NCI-H2196 (cell line): ENCODE data around the gene FANCE.

Experiments used
- DNase-seq: peaks from one replicate; lab custom pipeline; 2025; ENCODE audit not compliant: unreplicated experiment; lab: John Stamatoyannopoulos, UW

The FANCE gene

DNA sequence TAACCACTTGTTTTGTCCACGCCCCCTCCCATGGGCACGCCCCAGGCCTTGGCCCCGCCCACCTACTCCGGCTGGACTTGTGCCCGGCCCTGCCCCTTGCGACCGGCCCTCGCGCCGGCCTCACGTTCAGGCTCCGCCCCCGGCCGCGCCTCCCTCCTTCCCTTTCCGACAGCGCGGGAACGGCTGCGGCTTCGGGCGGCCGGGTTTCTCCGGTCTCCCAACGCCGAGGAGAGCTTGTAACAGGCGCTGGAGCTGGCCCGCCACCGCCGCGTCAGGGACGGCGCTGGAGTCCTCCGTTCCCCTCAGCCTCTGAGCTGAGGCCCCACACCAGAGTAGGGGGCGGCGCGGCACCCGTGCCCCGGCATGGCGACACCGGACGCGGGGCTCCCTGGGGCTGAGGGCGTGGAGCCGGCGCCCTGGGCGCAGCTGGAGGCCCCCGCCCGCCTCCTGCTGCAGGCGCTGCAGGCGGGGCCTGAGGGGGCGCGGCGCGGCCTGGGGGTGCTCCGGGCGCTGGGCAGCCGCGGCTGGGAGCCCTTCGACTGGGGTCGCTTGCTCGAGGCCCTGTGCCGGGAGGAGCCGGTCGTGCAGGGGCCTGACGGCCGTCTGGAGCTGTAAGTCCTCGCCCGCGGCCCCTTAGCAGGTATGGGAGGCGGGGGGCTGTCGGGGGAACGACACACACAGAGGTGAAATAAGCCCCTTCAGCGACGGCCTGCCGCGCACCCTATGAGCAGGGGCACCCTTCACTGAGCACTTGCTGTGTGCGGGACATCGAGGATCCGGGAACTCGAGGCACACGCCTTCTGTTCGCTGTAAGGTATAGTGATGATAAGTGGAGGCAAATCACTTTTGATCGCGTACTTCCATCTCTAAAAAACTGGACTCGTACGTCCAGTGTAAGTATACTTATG lies at the start of gene FANCE:
TSS of gene FANCE (plus strand) at position 156 of the 908 bp plus-strand sequence. CDS start at position 364, 208 bp downstream.
- peak; percentile 93 for DNase-seq

DNA sequence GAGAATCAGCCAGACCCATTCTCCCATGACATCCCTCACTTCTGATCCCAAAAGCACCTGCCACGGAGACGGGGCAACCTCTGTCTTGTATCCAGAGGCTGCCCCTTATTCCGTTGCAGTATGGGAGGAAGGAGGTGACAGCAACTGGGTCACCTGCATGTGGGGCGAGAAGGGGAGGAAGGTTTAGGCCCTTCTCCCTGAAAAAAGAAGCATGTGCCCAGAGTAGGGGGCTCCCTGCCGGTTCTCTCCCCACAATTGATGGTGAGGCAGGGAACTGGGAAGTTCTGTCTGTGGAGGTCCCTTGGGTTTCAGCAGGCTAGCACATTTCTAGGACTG lies 49.3 kb upstream of the FANCE start:
- DNase-seq = no peak

- DNase-seq = no peak
Observed at GRCh38 chr6:35403544-35404442, 48.3 kb upstream of the FANCE start.

DNA sequence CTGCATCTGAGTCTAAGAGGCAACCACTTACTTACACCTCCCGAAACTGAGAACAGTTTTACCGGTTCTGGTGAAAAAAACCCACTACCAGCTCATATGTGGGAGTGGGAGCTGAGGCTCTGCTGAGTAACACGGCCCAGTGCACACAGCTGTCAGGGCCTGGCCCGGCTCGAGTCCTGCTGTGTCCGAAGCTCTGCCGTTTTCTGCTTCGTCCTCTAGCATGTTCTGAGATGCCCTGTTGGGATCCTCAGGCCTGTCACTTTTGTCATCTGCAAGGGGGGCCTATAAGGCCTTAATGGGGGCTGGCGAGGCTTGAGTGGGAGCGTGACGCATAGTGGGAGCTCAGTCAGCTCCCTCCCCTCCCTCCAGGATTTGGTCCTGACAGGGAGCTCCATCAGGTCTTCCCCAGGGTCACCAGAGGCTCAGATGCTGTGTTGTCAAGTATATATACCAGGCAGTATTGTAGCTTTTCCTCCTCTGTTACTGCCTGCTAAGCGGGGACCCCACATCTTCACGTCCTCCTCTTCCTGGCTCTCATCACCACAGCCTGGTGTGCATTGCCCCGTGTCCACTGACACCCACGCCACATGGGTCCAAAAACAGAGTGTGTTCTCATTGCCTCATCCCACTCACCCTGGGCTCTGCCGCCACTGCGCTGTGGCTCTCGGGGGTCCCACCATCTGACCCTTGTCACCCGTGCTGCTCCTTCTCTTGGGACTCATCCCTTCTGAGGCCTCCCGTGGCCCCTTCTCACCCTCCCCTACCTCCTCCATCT lies 45.2 kb upstream of the FANCE start:
- DNase-seq = no peak

DNA sequence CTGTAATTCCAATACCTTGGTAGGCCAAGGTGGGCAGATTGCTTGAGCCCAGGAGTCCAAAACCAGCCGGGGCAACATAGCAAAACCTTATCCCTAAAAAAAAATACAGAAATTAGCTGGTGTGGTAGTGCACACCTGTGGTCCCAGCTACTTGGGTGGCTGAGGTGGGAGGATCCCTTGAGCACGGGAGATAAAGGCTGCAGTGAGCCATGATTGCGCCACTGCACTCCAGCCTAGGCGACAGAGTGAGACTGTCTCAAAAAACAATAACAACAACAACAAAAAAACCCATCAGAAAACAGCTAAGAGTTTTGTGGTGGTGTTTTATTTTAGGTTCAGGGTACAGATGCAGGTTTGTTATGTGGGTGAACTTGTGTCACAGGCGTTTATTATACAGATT lies 42.9 kb upstream of the FANCE start:
- no peak for DNase-seq

DNA sequence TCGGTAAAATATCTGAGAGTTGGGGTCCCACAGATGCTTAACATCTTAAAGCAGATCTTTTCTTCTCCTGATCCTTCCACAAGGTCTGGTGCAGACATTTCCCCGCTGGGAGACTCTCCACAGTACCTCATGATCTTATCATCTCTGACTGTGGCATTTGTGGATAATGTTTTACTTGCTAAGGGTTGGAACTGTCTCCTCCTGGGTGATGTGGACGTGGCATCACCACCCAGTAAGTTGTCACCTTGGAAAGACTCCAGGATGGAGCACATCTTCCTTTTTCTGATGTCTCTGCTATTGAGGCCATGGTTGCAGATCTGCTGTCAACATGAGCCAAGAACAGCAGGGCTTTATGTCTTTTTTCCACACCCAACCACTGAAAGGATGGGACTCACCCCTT lies 42.0 kb upstream of the FANCE start:
- no peak for DNase-seq

GRCh38 chr6:35411066-35411465 lies 41.1 kb upstream of the FANCE start:
- no peak for DNase-seq

DNA sequence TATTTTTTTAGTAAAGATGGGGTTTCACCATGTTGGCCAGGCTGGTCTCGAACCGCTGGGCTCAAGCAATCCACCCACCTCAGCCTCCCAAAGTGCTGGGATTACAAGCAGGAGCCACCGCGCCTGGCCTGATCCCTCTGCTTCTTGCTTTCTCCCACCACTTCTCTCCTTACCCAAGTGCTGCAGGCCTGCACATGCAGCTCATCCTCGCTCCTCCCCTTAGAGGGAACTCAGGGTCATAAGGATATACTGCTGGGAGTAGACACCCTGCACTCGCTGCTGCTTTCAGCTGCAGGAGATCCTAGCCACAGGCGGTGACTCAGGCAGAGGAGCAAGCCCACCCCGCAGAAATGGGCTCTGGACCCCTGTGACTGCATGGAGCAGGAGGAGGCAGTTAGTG lies 40.0 kb upstream of the FANCE start:
- no peak for DNase-seq

DNA sequence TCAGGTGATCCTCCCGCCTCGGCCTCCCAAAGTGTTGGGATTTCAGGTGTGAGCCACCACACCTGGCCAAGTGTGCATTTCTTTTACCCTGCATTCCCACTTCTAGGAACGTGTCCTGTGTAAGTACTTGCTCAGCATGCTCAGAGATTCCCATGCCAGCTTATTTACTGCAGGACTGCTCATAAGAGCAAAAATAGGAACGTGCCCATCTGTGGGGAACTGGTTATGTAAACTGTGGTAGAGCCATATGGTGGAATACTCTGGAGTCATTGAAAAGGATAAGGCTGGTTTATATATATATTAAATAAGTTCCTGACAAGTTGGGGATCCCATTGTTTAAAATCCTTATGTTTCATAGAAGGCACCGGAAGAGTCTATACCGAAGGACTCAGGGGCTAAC lies 38.2 kb upstream of the FANCE start:
- no peak for DNase-seq

- DNase-seq = peak; percentile 96
Observed at GRCh38 chr6:35415065-35415891, 36.9 kb upstream of the FANCE start.

DNA sequence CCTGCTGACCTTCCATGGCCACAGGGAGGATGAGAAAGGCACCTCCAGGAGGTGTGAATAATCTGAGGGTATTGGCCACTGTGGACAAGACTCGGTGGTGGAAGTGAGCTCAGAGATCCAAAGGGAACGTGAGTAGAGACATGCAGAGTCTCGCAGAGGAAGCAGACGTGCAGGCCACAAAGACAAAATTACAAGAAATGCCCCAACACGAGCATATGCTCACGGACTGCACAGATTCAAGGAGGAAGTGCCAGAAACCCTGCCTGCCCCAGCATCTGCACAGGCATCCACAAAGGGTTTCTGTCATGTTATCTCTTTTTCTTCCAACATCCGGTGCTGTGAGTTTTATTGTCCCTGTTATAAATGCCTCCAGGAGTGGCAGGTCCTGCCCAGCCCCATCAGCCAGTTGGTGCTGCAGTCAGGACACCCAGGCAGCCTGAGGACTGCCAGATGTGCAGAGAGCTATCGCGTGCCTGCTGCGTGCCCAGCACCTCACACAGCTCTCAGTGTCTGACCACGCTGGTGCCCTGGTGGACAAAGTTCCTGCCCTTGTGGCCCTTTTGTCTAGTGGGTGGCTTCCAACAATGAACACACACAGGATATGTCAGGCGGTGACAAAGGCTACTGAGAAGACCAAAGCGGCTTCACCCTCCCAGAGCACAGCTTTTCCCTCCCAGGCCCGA lies 34.0 kb upstream of the FANCE start:
- no peak for DNase-seq

DNA sequence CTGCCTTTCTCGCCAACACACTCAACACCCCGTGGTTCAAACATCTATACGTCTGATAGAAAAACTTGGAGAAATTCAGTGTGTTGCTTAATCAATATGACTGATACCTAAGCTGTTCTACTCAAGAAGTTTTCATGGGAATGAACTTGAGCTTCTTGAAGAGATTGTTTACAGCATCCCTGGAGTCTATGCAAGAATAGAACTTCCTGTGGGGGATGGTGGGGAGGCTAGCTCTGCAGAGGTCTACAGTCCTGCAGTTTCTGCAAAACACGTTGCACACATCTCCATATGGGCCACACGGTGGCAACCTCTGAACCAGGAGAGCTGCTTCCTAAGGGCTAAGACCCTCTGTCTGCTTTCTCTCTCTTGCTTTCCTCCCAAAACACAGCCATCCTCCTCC lies 32.7 kb upstream of the FANCE start:
- no peak for DNase-seq

DNA sequence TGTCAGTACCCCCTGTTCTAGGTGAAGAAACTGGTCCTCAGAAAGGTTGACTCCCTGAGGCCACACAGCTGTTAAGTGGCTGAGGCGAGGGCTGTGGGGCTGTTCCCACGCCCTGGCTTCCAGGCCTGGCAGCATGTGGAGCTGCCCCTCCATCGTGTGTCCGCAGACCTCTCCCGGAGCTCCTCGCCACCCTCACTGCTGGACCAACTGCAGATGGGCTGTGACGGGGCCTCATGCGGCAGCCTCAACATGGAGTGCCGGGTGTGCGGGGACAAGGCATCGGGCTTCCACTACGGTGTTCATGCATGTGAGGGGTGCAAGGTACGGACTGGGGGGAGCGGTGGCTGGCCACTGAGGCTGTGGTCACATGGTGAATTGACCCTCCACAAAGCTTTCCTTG lies 32.2 kb upstream of the FANCE start:
- no peak for DNase-seq

- no peak for DNase-seq
Observed at GRCh38 chr6:35425284-35425683, 26.9 kb upstream of the FANCE start.

DNA sequence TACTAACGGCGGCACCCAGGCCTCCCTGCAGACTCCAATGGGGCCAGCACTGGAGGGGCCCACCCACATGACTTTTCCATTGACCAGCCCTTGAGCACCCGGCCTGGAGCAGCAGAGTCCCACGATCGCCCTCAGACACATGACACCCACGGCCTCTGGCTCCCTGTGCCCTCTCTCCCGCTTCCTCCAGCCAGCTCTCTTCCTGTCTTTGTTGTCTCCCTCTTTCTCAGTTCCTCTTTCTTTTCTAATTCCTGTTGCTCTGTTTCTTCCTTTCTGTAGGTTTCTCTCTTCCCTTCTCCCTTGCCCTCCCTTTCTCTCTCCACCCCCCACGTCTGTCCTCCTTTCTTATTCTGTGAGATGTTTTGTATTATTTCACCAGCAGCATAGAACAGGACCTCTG lies 26.1 kb upstream of the FANCE start:
- DNase-seq = no peak

- no peak for DNase-seq
Observed at GRCh38 chr6:35427435-35427834, 24.7 kb upstream of the FANCE start.

DNA sequence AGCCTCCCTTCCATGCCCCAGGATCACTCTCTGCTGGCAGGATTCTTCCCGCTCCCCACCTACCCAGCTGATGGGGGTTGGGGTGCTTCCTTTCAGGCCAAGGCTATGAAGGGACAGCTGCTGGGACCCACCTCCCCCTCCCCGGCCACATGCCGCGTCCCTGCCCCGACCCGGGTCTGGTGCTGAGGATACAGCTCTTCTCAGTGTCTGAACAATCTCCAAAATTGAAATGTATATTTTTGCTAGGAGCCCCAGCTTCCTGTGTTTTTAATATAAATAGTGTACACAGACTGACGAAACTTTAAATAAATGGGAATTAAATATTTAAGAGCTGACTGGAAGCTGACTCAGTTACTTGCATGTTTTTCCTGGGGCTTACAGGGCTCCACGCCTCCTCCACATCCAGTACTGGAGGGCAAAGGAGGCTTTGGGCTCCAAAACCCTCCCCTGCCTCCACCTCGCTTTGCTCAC lies 24.3 kb upstream of the FANCE start:
- DNase-seq = no peak

- DNase-seq = no peak
Observed at GRCh38 chr6:35428421-35429149, 23.6 kb upstream of the FANCE start.

- no peak for DNase-seq
Observed at GRCh38 chr6:35429463-35429862, 22.7 kb upstream of the FANCE start.
